Right cardiac atrium (tissue), 5 donors: ENCODE results near the gene HIRA. TPM values are rescaled to one million over a fixed set of nuclear protein-coding genes. Genes with fewer than 3 reads are reported as not detected.

Experiments used
- ATAC-seq, 2 donors: fragments of 200-7000 bp; cut with Tn5 transposase; one replicate each; pipeline versions ENCODE4 v1.8.0 to v1.9.1; 2020; ENCODE audit warnings: moderate library complexity in 2 of 2, mild to moderate bottlenecking in 1 of 2
- DNase-seq, 3 donors: peaks; one replicate each; pipeline ENCODE4 v3.0.0-alpha.2; 2020
- H3K27ac ChIP-seq: one replicate; pipeline ENCODE4 v1.5.1; 2013; ENCODE audit warnings: mild to moderate bottlenecking, low read length, control low read depth, moderate library complexity
- H3K27me3 ChIP-seq: one replicate; pipeline ENCODE4 v1.6.1; 2013; ENCODE audit not compliant: control insufficient read depth, insufficient read depth
- H3K4me1 ChIP-seq: one replicate; pipeline ENCODE4 v1.6.1; 2013; ENCODE audit warnings: low read length; ENCODE audit not compliant: control insufficient read depth, insufficient read depth
- H3K4me3 ChIP-seq: one replicate; pipeline ENCODE4 v1.5.1; 2013; ENCODE audit warnings: low read length, control low read depth
- H3K9me3 ChIP-seq: one replicate; pipeline ENCODE4 v1.6.1; 2013; ENCODE audit warnings: low read length; ENCODE audit not compliant: control insufficient read depth
- WGBS: extraction: QIAGEN DNeasy Blood & Tissue Kit; methylation state at CpG from one replicate; pipeline ENCODE4 v1.1.7; 2013; 5-methylcytosine and 5-hydroxymethylcytosine counted together
- intact Hi-C, 4 donors: fragments of 100-400 bp; cut with DNase I; formaldehyde crosslinking; loops; one replicate each; pipeline versions ENCODE4 v1.11.0 to v1.14.0; 2022 to 2023
- polyA plus RNA-seq: library from polyadenylated mRNA; stranded (reverse); fragments of 200-250 nt; gene quantifications from one replicate; pipeline ENCODE4 v1.2.3, GENCODE V29; 2013
- total RNA-seq, 4 donors: library from RNA; stranded (reverse); fragmentation: NEBNext Ultra II Directional; extraction: Animal tissue kit (Norgen Biotek cat#: 25700); gene quantifications; one replicate each; pipeline ENCODE4 v1.2.1, GENCODE V29; 2021
- donor health status: healthy with polysubstance abuse.
- donor health status: DM: no; HTN: yes; CAD: no.
- donor health status: DM: no; HTN: no; CAD: no.
- donor health status: DM: no; HTN: yes; CAD: no; lungs with severe emphysema.
- donor health status: DM: yes; HTN: yes; CAD: no.

HIRA gene
- total and polyA plus RNA-seq, 5 donors, result 6.2 to 16.1 (median 14.1) TPM

DNA sequence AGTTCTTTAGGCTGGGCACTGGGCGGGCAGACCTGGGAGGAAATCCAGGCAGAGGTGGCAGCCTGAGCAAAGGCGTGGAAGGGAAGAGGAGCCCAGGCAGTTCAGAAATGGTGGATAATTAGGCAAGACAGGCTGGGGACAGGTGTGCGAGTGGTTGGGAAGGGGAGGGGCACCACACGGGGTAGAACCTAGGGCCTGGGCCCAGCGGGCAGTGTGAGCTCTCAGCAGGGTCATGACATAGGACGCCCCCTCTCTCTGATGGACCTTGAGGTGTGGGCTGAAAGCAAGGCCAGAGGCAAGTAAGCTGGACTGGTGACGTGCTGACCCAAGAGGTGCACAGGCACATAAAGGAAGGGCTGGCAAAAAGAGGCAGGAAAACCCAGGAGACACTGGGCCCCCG lies 40.7 kb upstream of the HIRA start:
- Histone ChIP-seq H3K4me3 (no peak overlapping the region), H3K9me3 (no peaks in the 10 kb centered on the region), H3K27ac (no peak overlapping the region), H3K4me1 (no peaks in the 10 kb centered on the region), H3K27me3 (no peaks in the 10 kb centered on the region)
- 94% methylated on average over 8 of the region's 8 CpGs for WGBS
- ATAC-seq (no peak), DNase-seq (no peak)
- intact Hi-C loops, result no loop called here

GRCh38 chr22:19471572-19471971 lies 40.0 kb upstream of the HIRA start:
- H3K4me3 ChIP-seq, result no peak overlapping the region
- intact Hi-C loops, result no loop called here
- no peaks in the 10 kb centered on the region for H3K4me1 ChIP-seq
- ATAC-seq (no peak), DNase-seq (no peak)
- no peaks in the 10 kb centered on the region for H3K27me3 ChIP-seq
- H3K27ac ChIP-seq, result no peak overlapping the region
- WGBS, result 91% methylated on average over 11 of the region's 11 CpGs
- H3K9me3 ChIP-seq, result no peaks in the 10 kb centered on the region

DNA sequence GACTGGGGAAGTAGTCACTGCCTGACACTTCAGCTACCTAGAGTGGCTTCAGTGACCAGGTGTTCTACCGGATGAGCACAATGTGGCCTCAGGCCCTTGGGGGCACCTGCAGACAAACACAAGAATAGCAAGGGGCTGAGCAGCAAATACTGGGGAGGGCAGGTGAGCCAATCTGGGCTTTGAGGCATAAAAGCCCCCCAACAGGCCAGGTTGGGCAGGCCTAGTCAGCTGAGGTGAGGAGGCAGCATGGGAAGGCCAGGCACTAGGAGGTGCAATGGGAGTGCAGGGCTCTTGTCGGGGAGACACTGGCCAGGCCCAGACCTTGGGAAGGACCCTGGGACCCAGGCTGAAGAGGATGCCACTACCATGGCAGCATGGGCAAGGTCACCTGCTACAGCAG lies 38.5 kb upstream of the HIRA start:
- H3K27me3 ChIP-seq, result no peaks in the 10 kb centered on the region
- no peaks in the 10 kb centered on the region for H3K4me1 ChIP-seq
- no peak overlapping the region for H3K27ac ChIP-seq
- no peak for DNase-seq
- H3K9me3 ChIP-seq, result no peaks in the 10 kb centered on the region
- no peak overlapping the region for H3K4me3 ChIP-seq
- intact Hi-C loops, result no loop called here
- no peak for ATAC-seq
- 95% methylated on average over 2 of the region's 2 CpGs for WGBS

DNA sequence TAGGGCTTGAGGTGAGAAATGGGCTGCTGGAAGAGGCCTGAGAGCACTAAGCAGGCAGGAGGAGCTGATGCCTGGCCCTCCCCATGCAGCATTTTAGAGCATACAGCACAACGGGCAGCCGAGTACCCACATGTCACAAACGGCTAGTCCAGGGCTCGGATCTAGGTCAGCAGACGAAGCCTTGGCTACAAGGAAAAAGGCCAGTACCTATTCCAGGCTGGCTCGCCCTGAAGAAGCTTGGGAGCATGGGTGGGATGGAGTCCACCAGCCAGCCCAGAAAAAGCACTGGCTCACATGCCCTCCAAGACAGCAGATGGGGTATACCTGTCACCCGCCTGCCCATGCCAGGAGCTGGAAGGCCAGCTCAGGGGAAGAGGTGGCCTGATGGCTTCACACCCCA lies 37.9 kb upstream of the HIRA start:
- intact Hi-C loops, result no loop called here
- DNase-seq, result no peak
- no peak for ATAC-seq
- H3K27ac ChIP-seq, result no peak overlapping the region
- no peaks in the 10 kb centered on the region for H3K9me3 ChIP-seq
- no peaks in the 10 kb centered on the region for H3K27me3 ChIP-seq
- 95% methylated on average over 7 of the region's 7 CpGs for WGBS
- no peak overlapping the region for H3K4me3 ChIP-seq
- H3K4me1 ChIP-seq, result no peaks in the 10 kb centered on the region

DNA sequence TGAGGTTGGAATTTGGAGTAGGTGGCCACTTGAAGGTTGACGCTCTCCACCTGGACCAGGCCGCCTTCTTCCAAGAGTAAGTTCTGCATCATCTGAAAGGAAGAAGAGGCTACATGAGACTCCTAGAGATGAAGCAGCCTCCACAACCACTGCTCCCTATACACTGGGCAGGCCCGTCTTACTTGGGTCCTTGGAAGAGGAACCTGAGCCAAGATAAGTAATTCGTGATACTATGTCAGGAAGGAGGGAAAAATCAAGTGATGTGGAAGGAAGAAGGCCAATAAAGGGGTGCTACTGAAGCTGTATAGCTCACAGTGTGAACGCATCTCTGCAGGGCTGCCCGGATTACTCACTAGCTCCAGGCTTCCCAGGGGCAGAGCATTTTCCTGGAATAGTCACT lies 36.4 kb upstream of the HIRA start:
- H3K4me3 ChIP-seq, result no peak overlapping the region
- no peaks in the 10 kb centered on the region for H3K9me3 ChIP-seq
- intact Hi-C loops, result no loop called here
- H3K27me3 ChIP-seq, result no peaks in the 10 kb centered on the region
- H3K27ac ChIP-seq, result no peak overlapping the region
- ATAC-seq (no peak), DNase-seq (no peak)
- 90% methylated on average over 6 of the region's 6 CpGs for WGBS
- no peaks in the 10 kb centered on the region for H3K4me1 ChIP-seq

DNA sequence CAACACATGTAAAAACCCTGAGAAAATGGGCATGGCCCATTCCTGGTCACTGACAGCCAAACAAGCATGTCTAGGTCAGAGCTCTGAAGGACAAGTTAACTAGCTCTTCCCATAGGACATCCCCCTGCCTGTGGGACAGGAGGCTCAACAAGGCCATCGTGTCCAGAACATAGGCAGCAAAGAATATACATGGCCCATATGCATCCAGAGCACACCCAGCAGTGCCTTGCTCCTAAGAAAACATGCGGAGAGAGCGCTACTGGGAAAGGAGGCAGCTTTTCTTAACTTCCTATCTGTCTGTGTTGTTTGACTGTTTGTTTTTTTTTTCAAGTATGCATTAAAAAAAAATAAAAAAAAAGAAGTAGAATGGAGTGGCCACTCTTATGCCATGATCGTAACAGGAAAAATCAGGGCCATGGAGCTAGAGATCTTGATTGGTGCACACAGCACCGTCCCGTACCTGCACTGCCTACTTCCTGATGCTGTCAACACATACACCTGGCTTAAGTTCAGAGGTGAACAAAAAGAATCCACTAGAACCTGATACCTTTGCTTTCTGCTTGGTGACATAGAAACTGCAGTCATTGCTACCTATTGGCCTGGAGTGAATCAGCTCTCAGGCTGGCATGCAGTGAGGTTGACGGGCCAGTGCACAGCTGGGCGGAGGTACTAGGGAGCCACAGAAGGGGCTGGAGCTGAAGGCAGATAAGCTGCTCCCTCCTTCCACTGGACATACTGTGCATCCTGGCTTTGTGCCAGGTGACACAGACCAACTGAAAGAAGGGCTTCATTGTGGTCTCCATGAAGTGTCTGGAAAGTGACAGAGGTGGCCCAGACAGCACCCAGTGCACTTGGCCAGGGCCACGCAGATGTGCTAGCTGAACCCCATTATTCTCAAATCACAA lies 35.6 kb upstream of the HIRA start:
- intact Hi-C loops, result no loop called here
- WGBS, result 91% methylated on average over 9 of the region's 9 CpGs
- Histone ChIP-seq H3K27ac (no peak overlapping the region), H3K4me3 (no peak overlapping the region), H3K27me3 (no peaks in the 10 kb centered on the region), H3K4me1 (no peaks in the 10 kb centered on the region), H3K9me3 (no peaks in the 10 kb centered on the region)
- no peak for ATAC-seq
- no peak for DNase-seq

DNA sequence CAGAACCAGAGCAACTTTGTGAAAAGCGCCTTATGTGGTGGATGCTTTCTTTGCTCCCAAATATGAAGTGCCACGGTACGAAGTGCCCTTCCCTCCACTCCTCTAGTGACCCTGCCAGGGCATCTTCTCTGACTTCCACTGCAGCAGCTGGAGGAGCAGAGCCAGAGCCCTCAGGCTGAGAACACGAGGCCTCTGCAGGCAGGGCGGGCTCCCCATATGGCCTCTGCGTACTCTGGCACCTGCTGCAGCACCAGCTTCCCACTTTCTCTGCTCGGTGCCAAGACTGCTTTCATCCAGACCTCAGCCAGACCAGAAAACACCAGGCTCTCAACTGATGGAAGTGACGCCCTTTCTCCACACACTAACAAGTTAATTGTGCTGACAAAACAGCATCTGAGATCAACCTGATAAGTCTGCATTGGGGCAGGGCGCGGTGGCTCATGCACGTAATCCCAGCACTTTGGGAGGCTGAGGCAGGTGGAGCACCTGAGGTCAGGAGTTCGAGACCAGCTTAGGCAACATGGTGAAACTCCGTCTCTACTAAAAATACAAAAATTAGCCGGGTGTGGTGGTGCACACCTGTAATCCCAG lies 34.7 kb upstream of the HIRA start:
- no peak overlapping the region for H3K4me3 ChIP-seq
- no peak for ATAC-seq
- no peak overlapping the region for H3K27ac ChIP-seq
- DNase-seq, result no peak
- 91% methylated on average over 14 of the region's 14 CpGs for WGBS
- H3K27me3 ChIP-seq, result no peaks in the 10 kb centered on the region
- intact Hi-C loops, result no loop called here
- H3K4me1 ChIP-seq, result no peaks in the 10 kb centered on the region
- no peaks in the 10 kb centered on the region for H3K9me3 ChIP-seq

DNA sequence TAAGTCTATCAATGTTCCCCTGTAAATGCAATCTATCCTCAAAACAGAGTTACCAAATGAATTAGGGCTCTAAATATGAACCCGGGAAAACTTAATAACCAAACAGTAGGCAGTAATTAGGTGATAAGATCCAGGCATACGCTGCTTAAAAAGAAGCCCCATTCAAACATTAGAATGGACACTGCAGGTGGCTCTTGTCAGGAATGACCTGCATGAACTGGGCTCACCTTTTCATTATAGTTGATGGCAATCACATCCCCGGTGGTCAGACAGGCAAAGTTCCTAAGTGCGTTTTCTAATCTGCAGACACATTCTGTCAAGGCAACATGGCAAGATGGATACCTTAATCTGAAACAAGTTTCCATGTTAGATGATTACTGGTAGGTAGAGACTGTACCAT lies 33.4 kb upstream of the HIRA start:
- no peak for ATAC-seq

GRCh38 chr22:19464546-19464945 lies 33.0 kb upstream of the HIRA start:
- no peak for DNase-seq
- H3K4me3 ChIP-seq, result no peak overlapping the region
- H3K9me3 ChIP-seq, result no peaks in the 10 kb centered on the region
- intact Hi-C loops, result no loop called here
- no peaks in the 10 kb centered on the region for H3K27me3 ChIP-seq
- H3K27ac ChIP-seq, result no peak overlapping the region
- no peaks in the 10 kb centered on the region for H3K4me1 ChIP-seq
- WGBS, result 60% methylated on average over 1 of the region's 1 CpG
- ATAC-seq, result no peak

More for the DNA sequence above, 33.4 kb upstream of the HIRA start:
- Histone ChIP-seq H3K27ac (no peak overlapping the region), H3K4me1 (no peaks in the 10 kb centered on the region), H3K4me3 (no peak overlapping the region), H3K9me3 (no peaks in the 10 kb centered on the region), H3K27me3 (no peaks in the 10 kb centered on the region)
- no peak for DNase-seq
- intact Hi-C loops, result no loop called here
- 88% methylated on average over 4 of the region's 4 CpGs for WGBS

DNA sequence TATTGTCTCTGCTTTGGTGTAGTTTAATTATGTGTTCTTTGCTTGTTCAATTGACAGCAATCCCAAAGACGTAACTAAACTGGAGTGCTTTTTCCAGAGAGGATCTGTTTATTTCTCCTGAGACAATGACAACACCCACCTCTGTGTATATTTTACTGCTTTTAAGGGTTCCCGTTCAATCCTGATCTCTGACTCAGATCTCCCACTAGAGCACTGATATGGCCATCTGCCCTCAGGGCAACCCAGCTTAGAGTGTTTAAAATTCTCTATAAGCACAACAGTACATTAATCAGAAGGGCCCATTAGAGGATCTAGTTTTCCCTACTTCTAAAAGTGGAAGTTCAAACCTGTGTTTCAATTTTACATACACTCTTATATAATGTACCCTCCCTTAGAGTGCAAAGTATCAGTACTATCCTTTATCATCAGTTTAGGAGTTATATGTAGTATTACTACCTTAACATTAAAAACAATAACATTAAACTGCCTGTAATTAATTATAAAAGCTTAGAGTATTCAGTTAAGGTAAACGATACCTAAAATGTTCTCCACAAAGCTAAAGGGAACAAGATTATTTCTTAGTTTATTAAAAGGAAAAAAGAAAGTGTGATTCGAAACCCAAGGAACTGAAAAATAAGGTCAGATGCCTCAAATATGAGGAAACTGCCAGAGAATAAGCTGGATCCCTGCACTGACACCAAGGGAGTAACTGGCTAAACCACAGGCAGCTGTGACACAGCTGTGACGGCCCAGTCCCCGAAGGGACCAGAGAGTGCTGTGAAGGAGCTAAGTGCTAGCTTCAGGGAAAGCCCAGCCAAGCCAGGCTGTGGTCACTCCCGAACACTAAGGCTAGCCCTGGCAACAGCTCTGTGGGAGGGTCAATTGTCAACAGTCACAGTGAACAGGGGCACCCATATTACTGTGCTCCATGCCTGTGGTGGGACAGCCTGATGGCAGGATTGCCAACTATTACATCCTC lies 32.2 kb upstream of the HIRA start:
- Histone ChIP-seq H3K9me3 (no peaks in the 10 kb centered on the region), H3K4me3 (no peak overlapping the region), H3K27me3 (no peaks in the 10 kb centered on the region), H3K27ac (no peak overlapping the region), H3K4me1 (no peaks in the 10 kb centered on the region)
- DNase-seq (peak; percentile 68 to 83 (median 78)), ATAC-seq (peak; percentile 76 to 82)
- WGBS, result 70% methylated on average over 7 of the region's 7 CpGs
- intact Hi-C loops, result no loop called here

- Histone ChIP-seq H3K27me3 (no peaks in the 10 kb centered on the region), H3K4me1 (no peaks in the 10 kb centered on the region), H3K27ac (no peak overlapping the region), H3K4me3 (no peak overlapping the region), H3K9me3 (no peaks in the 10 kb centered on the region)
- ATAC-seq (no peak), DNase-seq (no peak)
- WGBS, result 96% methylated on average over 1 of the region's 1 CpG
- intact Hi-C loops, result no loop called here
These were observed 31.5 kb upstream of the HIRA start for GRCh38 chr22:19463008-19463407.
